Keratinocyte (primary cell): ENCODE results near the gene ZSWIM2.

ENCODE experiments used
- EZH2 ChIP-seq: IDR thresholded peaks from one replicate; pipeline ENCODE4 v1.6.1; 2012; ENCODE audit warnings: inconsistent platforms, mild to moderate bottlenecking, low read length, moderate library complexity
- TF ChIP-seq, protein P1 (sequence below), 3 experiments: IDR thresholded peaks in 1 of 3; conservative IDR thresholded peaks in 1 of 3; optimal IDR thresholded peaks in 1 of 3; 2 replicates in 2 of 3; 3 replicates in 1 of 3; pipeline versions ENCODE3 to v1.5.1; 2011; ENCODE audit warnings: low read length in 3 of 3, mild to moderate bottlenecking in 3 of 3, moderate library complexity in 2 of 3, control low read depth in 1 of 3, inconsistent platforms in 1 of 3; ENCODE audit not compliant: insufficient read depth in 2 of 3; ENCODE audit errors: extremely low read depth in 1 of 3

GRCh38 chr2:186835628-186836027 lies 13.3 kb downstream of the ZSWIM2 start:
- TF ChIP-seq, protein P1, sequence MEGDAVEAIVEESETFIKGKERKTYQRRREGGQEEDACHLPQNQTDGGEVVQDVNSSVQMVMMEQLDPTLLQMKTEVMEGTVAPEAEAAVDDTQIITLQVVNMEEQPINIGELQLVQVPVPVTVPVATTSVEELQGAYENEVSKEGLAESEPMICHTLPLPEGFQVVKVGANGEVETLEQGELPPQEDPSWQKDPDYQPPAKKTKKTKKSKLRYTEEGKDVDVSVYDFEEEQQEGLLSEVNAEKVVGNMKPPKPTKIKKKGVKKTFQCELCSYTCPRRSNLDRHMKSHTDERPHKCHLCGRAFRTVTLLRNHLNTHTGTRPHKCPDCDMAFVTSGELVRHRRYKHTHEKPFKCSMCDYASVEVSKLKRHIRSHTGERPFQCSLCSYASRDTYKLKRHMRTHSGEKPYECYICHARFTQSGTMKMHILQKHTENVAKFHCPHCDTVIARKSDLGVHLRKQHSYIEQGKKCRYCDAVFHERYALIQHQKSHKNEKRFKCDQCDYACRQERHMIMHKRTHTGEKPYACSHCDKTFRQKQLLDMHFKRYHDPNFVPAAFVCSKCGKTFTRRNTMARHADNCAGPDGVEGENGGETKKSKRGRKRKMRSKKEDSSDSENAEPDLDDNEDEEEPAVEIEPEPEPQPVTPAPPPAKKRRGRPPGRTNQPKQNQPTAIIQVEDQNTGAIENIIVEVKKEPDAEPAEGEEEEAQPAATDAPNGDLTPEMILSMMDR (optimal IDR thresholded peaks at IDR 0.05 in 1 of 3, IDR thresholded peaks at IDR 0.05 in 1 of 3, conservative IDR thresholded peaks at IDR 0.05 in 1 of 3; ENCODE audit: extremely low read depth in 1 of 3, insufficient read depth in 2 of 3, low read length in 3 of 3), result no peak
- TF ChIP-seq EZH2, result no peak
